GM10248 (cell line): ENCODE data around the gene TEX48.

Source experiments
- CTCF ChIA-PET: fragments of 300-600 bp; sonication (Branson Sonifier 250); formaldehyde crosslinking; extraction: SDS; loops from one replicate; lab custom pipeline; 2021; ENCODE audit warnings: antibody characterized with exemption; lab: Yijun Ruan, JAX
- POLR2A ChIA-PET: fragments of 350-650 bp; sonication (Branson Sonifier 250); formaldehyde crosslinking; extraction: SDS; loops from one replicate; lab custom pipeline; 2020; ENCODE audit warnings: antibody characterized with exemption; lab: Yijun Ruan, JAX
- DNase-seq: peaks from one replicate; pipeline ENCODE4 v3.0.0; 2012; ENCODE audit errors: extremely low spot score
- TF ChIP-seq, protein P1 (sequence below): IDR thresholded peaks from 2 replicates; pipeline ENCODE4 v1.5.1; 2012; ENCODE audit warnings: mild to moderate bottlenecking, low read depth; ENCODE audit errors: extremely low read depth, missing control alignments, control extremely low read depth

The TEX48 gene

DNA sequence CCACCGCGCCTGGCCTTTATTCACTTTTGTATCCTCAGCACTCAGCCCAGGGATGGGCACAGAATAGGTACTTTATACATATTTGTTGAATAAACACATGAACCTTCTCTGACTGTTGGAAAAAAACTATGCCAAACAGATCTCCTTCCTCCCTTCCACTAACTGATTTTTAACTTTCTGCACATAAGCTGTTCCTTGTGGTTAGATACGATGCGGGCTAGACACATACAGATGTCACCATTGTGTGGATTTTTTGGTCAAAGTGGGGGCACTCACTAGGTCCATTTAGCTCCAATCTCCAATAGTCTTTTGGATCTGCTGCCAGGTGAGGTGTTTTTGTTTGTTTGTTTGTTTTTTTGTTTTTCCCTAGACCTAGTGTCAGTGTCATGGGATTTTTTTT lies 5.1 kb downstream of the TEX48 start:
- TF ChIP-seq, protein P1, sequence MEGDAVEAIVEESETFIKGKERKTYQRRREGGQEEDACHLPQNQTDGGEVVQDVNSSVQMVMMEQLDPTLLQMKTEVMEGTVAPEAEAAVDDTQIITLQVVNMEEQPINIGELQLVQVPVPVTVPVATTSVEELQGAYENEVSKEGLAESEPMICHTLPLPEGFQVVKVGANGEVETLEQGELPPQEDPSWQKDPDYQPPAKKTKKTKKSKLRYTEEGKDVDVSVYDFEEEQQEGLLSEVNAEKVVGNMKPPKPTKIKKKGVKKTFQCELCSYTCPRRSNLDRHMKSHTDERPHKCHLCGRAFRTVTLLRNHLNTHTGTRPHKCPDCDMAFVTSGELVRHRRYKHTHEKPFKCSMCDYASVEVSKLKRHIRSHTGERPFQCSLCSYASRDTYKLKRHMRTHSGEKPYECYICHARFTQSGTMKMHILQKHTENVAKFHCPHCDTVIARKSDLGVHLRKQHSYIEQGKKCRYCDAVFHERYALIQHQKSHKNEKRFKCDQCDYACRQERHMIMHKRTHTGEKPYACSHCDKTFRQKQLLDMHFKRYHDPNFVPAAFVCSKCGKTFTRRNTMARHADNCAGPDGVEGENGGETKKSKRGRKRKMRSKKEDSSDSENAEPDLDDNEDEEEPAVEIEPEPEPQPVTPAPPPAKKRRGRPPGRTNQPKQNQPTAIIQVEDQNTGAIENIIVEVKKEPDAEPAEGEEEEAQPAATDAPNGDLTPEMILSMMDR, result no peak
- CTCF ChIA-PET, result interaction anchor here (0.8 to 6.2 kb wide), 6 partner anchors 32 to 340 kb away, joined by 3 to 75 read pairs (median 3); no protein-coding TSS in a partner anchor
- POLR2A ChIA-PET, result no interaction called here
- no peak for DNase-seq

DNA sequence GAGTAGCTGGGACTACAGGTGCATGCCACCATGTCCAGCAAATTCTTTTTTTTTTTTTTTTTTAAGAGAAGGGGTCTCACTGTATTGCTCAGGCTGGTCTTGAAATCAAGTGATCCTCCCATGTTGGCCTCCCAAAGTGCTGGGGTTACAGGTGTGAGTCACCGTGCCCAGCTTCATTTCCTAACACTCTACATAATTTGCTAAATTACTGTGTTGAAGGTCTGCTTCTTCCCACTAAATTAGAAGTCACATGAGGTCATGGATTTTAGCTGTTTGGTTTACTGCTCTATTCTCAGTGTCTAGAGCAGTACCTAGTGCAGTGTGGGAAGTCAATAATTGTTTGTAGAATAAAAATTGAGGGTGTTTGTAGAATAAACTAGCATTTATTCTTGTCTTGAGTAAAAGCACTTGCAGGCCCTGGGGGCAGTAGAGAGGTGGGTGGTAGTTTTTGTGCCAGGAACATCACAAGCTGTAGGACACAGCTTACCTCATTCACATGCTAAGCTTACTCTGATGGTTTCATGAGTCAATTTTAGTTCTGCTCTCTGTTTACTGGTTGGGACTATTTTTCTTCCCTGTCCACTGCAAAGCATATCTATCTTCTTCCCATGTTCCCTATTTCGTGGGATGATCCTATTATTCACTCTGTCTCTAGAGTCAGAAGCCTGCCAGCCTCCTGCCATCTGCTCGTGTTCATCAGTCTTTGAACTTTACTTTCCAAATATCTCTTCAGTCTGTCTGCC lies 7.0 kb downstream of the TEX48 start:
- TF ChIP-seq, protein P1, result no peak
- DNase-seq, result no peak
- CTCF ChIA-PET, result interaction anchor here (0.9 to 3.1 kb wide), 7 partner anchors 9 to 269 kb away, joined by 3 to 9 read pairs (median 3); partner anchors contain the start of gene TEX53
- POLR2A ChIA-PET, result no interaction called here

DNA sequence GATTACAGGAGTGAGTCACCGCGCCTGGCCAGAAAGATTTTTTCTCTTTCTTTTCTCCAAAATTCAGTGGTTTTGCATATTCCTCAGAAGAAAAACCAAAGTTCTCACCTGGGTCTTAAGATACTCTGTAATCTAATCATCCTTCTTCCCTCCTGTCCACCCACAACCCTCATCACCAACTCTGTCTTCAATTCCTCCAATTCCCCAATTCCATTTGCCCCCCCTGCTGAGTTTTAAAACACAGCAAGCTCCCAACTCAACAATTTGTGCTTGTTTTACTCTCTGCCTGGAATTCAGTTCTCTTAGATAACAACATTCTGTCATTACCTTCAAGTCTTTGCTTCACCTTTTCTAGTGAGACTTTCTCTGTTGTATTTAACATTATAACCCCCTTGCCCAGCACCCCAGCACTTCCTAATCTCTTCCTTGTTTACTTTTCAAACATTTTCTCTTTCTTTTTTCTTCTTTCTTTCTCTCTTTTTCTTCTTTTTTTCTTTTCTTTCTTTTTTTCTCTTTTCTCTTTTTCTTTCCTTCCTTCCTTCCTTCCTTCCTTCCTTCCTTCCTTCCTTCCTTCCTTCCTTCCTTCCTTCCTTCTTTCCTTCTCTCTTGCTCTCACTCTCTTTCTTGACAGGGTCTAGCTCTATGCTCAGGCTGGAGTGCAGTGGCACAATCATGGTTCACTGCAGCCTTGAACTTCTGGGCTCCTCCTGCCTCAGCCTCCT lies 7.8 kb downstream of the TEX48 start:
- ChIA-PET POLR2A (no interaction called here), CTCF (interaction anchor here (0.9 to 3.1 kb wide), 5 partner anchors 8 to 21 kb away, joined by 3 to 9 read pairs (median 4); partner anchors contain the start of gene TEX53)
- TF ChIP-seq, protein P1, result no peak

DNA sequence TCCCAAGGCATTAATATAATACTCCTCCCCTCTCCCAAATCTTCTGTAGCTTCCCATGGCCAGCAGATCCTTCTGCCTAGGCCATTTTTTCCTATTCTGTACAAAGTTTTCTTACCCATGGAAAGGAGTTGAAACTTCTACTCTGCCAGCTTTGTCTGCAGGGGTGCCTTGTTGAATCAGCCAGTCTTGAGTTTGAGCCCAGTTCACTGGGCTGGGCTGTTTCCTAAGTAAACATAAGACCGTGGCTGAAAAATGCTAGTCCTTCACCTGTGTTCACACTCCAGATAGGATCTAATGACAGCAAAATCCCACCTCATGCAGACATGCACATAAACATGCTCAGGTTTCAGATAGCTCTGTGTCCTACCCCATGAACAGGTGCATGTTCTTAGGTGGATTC lies 10.4 kb downstream of the TEX48 start:
- ChIA-PET POLR2A (no interaction called here), CTCF (interaction anchor here (1.1 to 4.1 kb wide), 6 partner anchors 10 to 340 kb away, joined by 3 to 44 read pairs (median 4); partner anchors contain the start of gene TEX48)
- no peak for DNase-seq
- TF ChIP-seq, protein P1, result no peak

More for the DNA sequence above, 7.8 kb downstream of the TEX48 start:
- no peak for DNase-seq

DNA sequence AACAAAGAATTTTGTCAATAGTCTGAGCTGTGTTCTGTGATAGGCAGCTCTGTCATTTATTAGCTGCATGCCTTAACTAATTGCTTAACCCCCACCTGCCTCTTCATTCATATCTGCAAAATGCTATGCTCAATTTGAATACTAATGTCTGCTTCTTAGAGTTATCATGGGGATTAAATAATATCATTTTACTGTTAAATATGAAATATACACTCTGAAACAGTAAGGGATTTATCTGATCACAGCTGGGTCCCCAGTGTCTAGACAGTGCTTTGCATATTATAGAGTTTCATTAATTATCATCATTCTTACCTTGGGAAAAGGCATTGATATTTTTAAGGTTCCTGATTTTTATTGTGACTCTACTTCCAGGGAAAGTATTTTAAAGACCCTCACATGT lies 12.0 kb downstream of the TEX48 start:
- ChIA-PET CTCF (interaction anchor here (1.4 to 4.1 kb wide), 2 partner anchors 8 to 11 kb away, joined by 5 to 44 read pairs; partner anchors contain the start of gene TEX48), POLR2A (no interaction called here)

DNA sequence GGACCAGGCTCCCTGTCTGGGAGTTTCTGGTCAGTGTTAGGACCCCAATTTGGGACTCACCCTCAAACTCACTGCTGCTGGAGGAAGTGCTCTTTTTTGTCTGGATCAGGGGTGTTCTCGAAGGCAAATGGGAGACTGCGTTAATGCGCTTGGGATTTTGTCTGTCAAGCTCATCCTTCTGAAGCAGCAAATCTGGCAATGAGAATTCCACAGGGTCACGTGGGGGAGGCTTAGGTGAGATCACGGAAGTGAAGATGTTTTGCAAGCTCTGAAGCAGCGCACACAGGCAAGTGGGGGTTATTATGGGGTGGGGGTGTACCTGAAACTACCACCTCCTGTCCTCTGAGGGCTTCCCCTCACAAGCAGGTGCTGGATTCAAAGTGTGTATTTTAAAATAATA lies 13.8 kb downstream of the TEX48 start:
- CTCF ChIA-PET, result interaction anchor here (0.9 to 8.0 kb wide), 5 partner anchors 13 to 346 kb away, joined by 3 to 70 read pairs (median 8); no protein-coding TSS in a partner anchor

More for the DNA sequence above, 12.0 kb downstream of the TEX48 start:
- no peak for DNase-seq
- TF ChIP-seq, protein P1, result no peak

More for the DNA sequence above, 13.8 kb downstream of the TEX48 start:
- DNase-seq, result no peak
- TF ChIP-seq, protein P1, result no peak
- POLR2A ChIA-PET, result no interaction called here
